HG03025 (cell line): ENCODE results near the gene ALDOA.

Experiments used
- ATAC-seq: cut with Tn5 transposase; IDR thresholded peaks from one replicate; pipeline ENCODE4 v1.9.1; 2021; ENCODE audit warnings: mild to moderate bottlenecking, moderate library complexity; ENCODE audit not compliant: unreplicated experiment, low FRiP score

ALDOA gene

DNA sequence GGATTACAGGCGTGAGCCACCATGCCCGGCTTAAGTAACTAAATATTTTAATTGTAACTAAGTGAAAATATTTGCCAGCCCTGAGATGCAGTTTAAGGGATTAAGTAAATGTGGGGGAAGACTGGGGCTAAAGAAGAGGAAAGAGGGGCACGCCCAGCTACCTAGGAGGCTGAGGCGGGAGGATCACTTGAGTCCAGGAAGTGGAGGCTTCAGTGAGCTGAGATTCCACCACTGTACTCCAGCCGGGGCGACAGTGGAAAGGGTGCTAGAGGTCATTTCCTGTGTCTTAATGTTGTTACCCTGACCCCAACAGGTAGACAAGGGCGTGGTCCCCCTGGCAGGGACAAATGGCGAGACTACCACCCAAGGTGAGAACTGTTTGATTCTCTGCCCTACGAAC is 2.8 kb downstream of the ALDOA start:
- ATAC-seq = no peak

DNA sequence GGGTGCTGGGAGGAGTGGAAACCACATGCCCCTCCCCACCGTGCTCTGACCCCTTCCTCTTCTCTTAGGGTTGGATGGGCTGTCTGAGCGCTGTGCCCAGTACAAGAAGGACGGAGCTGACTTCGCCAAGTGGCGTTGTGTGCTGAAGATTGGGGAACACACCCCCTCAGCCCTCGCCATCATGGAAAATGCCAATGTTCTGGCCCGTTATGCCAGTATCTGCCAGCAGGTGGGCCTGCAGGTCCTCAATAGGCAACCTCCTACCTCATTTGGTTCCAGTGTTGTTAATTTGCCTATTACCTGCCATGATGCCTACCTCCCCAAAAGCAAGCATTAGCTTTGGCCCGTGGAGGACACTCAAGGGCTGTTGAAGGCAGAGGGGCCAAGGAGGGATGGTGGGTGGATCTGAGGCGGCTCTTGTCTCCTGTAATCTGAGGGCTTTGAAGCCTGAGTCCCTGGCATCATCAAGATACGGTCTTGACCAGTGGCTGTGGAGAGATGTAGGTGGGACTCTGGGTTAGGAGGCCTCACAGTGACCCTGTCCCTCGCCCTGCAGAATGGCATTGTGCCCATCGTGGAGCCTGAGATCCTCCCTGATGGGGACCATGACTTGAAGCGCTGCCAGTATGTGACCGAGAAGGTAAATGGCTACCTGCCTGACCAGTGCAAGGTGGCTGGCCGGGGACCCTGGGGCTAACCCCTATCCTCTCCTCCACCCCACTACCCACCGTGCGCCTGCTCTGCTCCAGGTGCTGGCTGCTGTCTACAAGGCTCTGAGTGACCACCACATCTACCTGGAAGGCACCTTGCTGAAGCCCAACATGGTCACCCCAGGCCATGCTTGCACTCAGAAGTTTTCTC is 3.4 kb downstream of the ALDOA start:
- no peak for ATAC-seq

DNA sequence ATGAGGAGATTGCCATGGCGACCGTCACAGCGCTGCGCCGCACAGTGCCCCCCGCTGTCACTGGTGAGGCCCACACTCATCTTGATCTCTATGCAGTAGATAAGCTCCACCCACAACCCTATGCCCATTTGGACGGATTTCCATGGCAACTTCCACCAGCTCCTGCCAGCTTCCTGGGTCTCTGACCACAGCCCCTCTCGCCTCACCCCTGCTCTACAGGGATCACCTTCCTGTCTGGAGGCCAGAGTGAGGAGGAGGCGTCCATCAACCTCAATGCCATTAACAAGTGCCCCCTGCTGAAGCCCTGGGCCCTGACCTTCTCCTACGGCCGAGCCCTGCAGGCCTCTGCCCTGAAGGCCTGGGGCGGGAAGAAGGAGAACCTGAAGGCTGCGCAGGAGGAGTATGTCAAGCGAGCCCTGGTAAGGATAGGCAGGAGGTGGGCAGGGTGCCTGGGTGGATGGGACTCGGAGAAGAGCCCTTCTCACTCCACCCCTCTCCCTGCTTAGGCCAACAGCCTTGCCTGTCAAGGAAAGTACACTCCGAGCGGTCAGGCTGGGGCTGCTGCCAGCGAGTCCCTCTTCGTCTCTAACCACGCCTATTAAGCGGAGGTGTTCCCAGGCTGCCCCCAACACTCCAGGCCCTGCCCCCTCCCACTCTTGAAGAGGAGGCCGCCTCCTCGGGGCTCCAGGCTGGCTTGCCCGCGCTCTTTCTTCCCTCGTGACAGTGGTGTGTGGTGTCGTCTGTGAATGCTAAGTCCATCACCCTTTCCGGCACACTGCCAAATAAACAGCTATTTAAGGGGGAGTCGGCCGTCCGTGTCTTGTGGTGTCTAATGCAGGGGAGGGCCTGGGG is 4.3 kb downstream of the ALDOA start:
- no peak for ATAC-seq

DNA sequence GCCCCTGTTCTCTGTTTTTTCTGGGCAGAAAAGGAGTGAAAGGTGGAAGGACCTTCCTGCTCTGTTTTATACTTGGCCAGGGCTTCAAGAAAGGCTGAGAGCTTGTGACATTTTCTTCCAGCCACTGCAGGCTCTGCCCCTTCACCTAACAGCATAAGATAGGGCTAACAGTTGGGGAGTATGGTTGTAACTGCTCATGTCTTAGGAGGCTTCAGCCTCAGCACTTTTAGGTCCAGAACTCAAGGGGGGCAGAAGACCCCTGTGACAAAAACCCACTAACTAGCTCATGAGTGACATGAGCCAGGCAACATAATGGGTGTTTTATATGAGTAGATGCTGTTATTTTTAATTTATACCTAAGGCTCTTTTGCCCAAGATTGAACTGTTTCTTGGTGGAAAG is 4.9 kb downstream of the ALDOA start:
- no peak for ATAC-seq

DNA sequence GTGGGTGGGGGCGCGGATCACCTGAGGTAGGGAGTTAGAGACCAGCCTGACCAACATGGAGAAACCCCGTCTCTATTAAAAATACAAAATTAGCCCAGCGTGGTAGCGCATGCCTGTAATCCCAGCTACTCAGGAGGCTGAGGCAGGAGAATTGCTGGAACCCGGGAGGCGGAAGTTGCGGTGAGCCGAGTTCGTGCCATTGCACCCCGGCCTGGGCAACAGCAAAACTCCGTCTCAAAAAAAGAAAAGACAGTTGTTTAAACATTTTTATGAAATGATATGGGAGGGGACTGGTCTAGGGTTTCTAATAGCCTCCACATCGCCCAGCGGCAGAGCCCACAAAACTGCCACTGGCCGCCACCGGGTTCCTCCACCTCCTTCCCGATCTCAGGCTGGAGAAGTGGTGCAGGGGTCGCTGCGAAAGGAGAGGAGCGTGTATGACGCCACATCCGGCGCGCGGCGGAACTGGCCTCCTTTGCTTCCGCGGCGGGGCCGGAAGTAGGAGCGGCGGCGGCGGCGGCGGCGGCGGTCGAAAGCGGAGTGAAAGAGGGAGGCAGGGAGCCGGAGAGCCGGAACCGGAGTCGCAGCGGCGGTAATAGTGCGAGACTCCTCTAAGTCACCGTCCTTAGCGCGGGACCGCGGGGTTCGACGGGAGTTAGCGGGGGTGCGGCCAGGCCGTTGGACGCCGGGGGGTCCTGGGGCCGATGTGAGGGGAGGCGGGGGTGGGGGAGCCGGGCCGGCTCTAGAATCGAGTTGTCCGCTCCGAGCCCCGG is 10.1 kb downstream of the ALDOA start, which contains the start of gene PPP4C:
PPP4C (plus strand) TSS at position 492 of the 773 bp plus-strand sequence. CDS start 384 bp downstream, outside the sequence.
- ATAC-seq = peak; percentile 64

DNA sequence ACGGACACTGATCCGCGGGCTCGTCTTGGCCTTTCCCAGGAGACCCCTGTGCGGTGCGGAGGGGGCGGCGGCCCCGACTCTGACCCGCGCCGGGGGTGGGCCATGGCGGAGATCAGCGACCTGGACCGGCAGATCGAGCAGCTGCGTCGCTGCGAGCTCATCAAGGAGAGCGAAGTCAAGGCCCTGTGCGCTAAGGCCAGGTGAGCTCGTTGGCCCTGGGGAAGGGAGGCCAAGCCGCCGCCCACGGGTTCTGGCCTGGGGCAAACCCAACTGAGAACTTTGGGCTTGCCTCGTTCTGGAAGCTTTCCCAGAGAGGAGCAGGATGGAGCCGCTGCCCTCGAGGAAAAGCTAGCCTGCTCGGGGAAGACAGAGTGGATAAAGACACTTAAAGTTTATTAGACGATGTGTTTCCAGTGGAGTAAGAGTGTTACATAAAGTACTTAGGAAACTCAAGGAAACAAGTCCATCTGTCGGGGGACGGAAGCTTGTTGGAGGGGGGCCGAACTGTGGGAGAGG is 10.8 kb downstream of the ALDOA start:
- ATAC-seq = peak; percentile 19

DNA sequence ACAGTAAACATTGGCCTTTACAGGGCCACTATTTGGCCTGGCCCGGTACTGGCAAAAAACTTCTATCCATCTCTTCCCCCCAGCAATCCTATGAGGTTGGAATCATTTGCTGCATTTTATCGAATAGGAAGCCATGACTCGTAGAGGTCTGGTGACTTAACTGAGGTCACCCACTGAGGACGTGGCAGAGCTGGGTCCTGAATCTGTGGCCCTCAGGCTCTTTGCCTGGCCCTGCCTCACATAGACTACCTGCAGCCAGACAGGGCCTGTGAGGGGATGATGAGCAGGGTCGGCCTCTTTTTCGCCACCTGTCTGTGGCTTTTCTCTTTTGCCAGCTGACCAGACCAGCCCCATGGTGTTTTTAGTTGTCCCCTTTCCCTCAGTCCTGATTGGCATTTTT is 12.1 kb downstream of the ALDOA start:
- ATAC-seq = no peak

DNA sequence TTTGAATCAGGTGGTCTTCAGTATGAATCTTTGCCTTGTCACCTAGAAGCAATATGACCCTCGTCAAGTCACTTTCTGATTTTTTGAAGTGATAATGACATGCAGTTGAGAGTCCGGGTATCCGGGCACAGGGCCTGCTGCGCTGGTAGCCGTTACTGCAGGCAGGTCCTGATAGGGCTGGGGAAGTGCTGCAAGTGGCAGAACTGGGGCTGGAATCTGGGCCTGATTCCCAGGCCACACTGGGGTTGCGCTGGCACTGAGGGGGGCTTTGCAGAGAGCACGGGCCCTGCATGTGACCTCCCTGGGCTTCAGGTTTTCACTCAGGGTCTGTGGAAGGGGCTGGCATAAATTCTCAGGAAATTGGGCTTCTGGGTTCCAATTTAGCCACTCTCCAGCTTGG is 13.2 kb downstream of the ALDOA start:
- ATAC-seq = no peak

DNA sequence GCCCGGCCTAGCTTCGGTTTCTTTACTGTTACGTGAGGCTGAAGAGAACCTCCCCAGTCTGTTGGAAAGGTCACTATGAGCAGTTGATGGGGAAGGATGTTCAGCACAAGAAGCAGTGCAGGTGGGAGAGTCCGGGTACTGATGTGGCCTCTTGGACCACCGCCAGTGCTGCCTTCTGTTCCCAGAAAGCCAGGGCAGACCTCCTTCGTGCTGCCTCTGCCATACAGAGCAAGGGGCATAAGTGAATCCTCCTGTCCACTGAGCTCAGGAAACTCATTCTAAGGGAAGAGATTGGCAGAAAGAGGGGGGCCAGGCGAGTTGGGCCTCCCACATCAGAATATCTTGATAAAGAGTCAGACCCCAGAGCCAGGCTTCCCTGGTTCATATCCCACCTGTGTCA is 13.9 kb downstream of the ALDOA start:
- ATAC-seq = no peak

DNA sequence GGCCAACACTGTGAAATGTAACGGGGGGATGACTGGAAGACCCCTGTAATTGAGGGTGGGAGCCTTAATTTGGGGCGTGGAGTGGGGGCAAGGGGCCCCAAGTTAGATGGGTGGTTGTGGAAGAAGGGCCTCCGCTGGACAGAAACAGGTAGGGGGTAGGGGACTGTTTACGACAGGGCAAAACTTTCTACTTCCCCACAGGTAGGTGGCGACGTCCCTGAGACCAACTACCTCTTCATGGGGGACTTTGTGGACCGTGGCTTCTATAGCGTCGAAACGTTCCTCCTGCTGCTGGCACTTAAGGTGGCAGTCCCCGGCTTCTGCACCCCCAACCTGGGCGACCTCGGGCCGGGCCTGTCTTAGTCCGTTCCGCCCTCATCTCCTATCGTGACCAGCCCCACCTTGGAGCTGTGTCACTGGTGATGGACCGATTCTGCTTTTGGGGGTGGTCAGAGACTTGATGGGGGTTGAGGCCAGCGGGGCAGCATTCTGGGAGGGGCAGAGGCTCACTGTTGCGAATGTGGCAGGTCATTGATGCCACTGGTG is 17.1 kb downstream of the ALDOA start:
- ATAC-seq = no peak

DNA sequence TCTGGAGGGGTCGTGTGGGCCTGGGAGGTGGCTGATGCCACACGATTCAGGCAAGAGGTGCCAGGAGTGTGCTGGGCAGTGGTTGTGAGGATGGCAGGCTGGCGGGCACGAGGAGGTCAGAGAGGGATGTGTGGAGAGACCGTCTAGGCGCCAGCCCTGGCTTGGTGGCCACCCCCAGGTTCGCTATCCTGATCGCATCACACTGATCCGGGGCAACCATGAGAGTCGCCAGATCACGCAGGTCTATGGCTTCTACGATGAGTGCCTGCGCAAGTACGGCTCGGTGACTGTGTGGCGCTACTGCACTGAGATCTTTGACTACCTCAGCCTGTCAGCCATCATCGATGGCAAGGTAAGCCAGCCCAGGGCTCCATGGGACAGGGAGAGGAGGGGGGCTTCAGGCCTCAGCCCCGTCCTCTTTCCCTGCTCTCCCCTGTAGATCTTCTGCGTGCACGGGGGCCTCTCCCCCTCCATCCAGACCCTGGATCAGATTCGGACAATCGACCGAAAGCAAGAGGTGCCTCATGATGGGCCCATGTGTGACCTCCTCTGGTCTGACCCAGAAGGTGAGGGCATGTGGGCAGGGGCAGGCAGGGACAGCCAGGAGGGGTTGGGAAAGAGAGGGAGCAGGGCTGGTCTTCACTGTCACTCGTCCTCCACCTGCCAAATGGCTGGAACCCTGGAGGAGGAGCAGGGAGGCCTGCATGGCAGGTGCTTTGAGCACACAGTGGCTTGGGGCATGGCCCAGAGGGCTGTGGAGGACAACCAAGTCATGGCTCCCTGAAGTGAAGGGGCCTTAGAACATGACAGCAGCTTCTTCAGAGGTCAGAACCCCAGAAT is 17.9 kb downstream of the ALDOA start:
- no peak for ATAC-seq

DNA sequence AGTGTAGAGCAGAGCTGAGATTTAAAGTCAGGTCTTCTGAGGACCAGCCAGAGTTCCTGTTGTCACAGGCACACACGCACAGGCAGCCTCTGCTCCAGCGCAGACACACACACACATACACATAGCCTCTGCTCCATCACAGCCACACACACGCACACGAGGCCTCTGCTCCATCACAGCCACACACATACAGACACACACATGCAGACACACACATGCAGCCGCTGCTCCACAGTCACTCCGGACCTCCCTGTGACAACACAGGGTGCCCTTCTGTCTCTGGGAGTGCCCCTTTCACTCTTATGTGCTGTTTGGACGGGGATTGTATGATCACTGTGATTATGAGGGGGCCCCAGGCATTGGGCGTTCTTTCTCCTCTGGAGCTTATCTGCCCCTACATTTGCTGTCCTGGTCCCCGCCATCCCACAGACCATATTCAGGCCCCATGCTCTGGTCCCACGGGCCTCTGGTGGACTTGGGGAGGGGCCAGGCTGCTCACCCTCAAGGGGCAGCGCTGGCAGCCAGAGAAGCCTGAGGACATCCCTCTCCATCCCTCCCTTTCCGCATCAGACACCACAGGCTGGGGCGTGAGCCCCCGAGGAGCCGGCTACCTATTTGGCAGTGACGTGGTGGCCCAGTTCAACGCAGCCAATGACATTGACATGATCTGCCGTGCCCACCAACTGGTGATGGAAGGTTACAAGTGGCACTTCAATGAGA is 18.7 kb downstream of the ALDOA start:
- no peak for ATAC-seq

DNA sequence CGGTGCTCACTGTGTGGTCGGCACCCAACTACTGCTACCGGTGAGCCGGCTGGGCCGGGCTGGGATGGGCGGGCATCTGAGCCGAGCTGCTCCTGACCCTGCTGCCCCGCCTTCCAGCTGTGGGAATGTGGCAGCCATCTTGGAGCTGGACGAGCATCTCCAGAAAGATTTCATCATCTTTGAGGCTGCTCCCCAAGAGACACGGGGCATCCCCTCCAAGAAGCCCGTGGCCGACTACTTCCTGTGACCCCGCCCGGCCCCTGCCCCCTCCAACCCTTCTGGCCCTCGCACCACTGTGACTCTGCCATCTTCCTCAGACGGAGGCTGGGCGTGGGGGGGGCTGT is 19.2 kb downstream of the ALDOA start:
- ATAC-seq = no peak

DNA sequence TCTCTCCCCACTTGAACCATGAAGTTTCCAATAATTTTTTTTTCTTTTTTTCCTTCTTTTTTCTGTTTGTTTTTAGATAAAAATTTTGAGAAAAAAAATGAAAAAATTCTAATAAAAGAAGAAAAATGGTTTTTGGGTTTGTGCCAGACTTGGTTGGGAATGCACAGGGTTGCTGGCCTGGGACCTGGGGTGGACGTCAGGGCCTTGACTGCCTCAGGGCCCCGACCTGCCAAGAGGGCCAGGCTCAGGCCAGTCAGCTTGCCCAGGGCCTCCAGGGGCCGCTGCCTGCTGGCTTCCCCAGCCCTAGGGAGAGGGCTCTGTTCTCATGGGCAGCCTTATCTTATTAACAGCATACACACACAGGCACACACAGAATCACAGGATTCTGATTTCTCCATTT is 19.7 kb downstream of the ALDOA start:
- ATAC-seq = no peak

DNA sequence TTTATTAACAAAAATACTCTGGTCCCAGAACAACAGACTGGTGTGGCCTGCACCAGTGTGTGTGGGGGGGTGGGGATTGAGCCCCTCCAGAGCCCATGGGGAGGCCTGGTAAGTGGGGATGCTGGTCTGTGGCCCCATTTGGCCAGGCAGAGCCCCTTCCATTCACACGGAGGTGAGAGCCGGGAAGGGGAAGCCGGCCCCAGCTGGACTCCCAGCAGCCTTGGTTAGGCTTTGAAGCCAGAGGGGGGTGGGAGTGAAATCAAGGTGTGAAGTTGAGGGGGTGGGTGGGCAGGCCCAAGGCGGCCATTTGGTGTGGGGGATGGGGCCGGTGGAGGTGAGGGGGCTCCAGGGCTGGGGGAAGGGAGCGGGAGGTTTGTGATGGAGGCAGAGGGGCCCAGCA is 20.3 kb downstream of the ALDOA start:
- no peak for ATAC-seq

DNA sequence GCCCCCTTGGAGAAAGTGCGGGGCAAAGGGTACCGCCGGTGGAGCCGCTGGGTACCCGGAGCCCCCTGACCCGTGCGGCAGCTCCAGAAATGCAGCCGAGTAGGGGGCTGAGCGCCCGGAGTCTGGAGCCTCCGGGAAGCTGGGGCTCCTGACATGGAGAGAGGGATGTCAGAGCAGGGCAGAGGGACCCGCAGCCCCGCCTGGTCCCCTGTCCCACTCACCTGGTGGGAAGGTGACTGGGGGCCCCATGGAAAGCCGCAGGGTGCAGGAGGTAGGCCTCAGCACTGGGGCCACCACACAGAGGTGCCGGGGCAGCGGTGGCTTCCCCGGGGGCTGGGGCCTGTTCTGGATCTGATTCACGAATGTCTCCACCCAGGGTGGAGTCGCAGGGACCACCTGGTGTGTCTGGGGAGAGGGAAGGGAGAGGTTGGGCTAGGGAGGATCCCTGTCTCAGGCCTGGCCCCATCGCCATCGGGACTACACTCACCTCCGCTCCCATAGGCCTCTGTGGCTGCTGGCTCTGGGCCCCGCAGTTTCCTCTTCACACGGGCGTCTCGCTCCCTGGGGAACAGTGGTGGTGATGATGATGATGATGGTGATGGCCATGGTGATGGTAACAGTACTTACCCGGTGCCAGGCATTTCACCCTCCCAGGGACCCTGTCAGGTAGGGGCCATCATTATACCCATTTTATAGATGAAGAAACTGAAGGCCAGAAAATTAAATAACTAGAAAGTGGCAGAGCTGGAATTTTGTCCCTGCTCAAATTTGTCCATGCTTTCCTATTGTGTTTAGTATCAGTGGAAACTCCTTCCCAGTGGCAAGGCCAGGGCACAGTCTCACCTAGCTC is 21.0 kb downstream of the ALDOA start:
- no peak for ATAC-seq

DNA sequence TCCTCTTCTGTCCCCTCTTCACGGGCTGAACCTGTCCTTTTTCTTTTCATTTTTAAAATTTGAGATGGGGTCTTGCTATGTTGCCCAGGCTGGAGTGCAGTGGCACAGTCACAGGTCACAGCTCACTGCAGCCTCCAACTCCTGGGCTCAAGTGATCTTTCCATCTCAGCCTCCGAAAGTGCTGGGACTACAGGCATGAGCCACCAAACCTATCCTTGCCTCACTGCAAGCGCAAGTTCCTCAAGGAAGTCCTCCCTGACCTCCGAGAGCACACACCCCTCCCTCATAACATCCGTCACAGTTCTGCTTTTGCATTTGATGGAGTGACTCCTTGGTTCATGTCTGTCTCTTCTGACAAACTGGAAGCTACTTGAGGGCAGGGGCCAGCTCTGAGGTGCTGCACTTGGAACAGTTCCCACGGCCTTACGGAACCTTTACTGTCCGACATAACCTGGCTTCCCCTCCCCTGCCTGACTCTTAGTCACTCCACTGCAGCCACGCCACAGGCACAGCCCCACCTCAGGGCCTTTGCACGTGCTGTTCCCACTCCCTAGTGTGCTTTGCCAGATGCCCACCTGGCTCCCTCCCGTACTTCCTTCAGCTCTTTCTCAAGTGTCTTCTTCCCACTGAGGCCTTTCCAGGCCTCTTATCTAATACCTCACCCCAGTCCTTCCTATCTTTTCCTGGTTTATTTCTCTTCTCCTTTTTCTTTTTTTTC is 21.8 kb downstream of the ALDOA start:
- no peak for ATAC-seq
